PFSK-1 (cell line): Measurements from ENCODE around the gene NAALADL2.

Source experiments
- FOXP2 ChIP-seq: optimal IDR thresholded peaks from 2 replicates; pipeline ENCODE3; 2011; ENCODE audit warnings: borderline replicate concordance, control low read depth, inconsistent platforms; ENCODE audit not compliant: insufficient read depth; ENCODE audit errors: extremely low read length, extremely low read depth
- POLR2AphosphoS5 ChIP-seq: IDR thresholded peaks from 2 replicates; pipeline ENCODE4 v1.6.1; 2012; ENCODE audit warnings: low read depth, mild to moderate bottlenecking, control low read depth, low read length, moderate library complexity
- REST ChIP-seq, 2 experiments: IDR thresholded peaks; 2 replicates each; pipeline versions ENCODE4 v1.6.1 to v1.8.0; 2011 to 2012; ENCODE audit warnings: low read depth in 2 of 2, low read length in 2 of 2, control low read depth in 1 of 2, inconsistent platforms in 1 of 2, mild to moderate bottlenecking in 1 of 2, moderate library complexity in 1 of 2; ENCODE audit not compliant: insufficient read depth in 1 of 2
- SIN3A ChIP-seq: IDR thresholded peaks from 2 replicates; pipeline ENCODE4 v1.6.1; 2012; ENCODE audit warnings: mild to moderate bottlenecking, low read length, moderate library complexity, borderline replicate concordance; ENCODE audit not compliant: insufficient read depth
- TAF1 ChIP-seq: IDR thresholded peaks from 2 replicates; pipeline ENCODE4 v1.6.1; 2012; ENCODE audit warnings: low read length, control low read depth, borderline replicate concordance; ENCODE audit not compliant: insufficient read depth

The NAALADL2 gene

GRCh38 chr3:175453361-175453760, 594.2 kb downstream of the NAALADL2 start:
- no peak for TF ChIP-seq REST (IDR thresholded peaks at IDR 0.05; ENCODE audit: insufficient read depth in 1 of 2, low read depth in 2 of 2, low read length in 2 of 2)
- TF ChIP-seq TAF1: no peak
- no peak for TF ChIP-seq POLR2AphosphoS5
- TF ChIP-seq FOXP2: no peak
- TF ChIP-seq SIN3A: no peak

- TF ChIP-seq FOXP2: no peak
- TF ChIP-seq TAF1: no peak
- no peak for TF ChIP-seq SIN3A
- no peak for TF ChIP-seq REST (IDR thresholded peaks at IDR 0.05; ENCODE audit: insufficient read depth in 1 of 2, low read depth in 2 of 2, low read length in 2 of 2)
- no peak for TF ChIP-seq POLR2AphosphoS5
Observed at GRCh38 chr3:175456466-175456865, 597.3 kb downstream of the NAALADL2 start.

GRCh38 chr3:175457301-175457700, 598.2 kb downstream of the NAALADL2 start:
- TF ChIP-seq TAF1 (no peak), REST (IDR thresholded peaks at IDR 0.05; ENCODE audit: insufficient read depth in 1 of 2, low read depth in 2 of 2, low read length in 2 of 2) (no peak), SIN3A (no peak), POLR2AphosphoS5 (no peak), FOXP2 (no peak)

- no peak for TF ChIP-seq REST (IDR thresholded peaks at IDR 0.05; ENCODE audit: insufficient read depth in 1 of 2, low read depth in 2 of 2, low read length in 2 of 2)
- no peak for TF ChIP-seq POLR2AphosphoS5
- TF ChIP-seq SIN3A: no peak
- TF ChIP-seq TAF1: no peak
- no peak for TF ChIP-seq FOXP2
Observed at GRCh38 chr3:175464362-175464761, 605.2 kb downstream of the NAALADL2 start.

- no peak for TF ChIP-seq TAF1
- TF ChIP-seq REST (IDR thresholded peaks at IDR 0.05; ENCODE audit: insufficient read depth in 1 of 2, low read depth in 2 of 2, low read length in 2 of 2): no peak
- no peak for TF ChIP-seq POLR2AphosphoS5
Observed at GRCh38 chr3:175469124-175469523, 610.0 kb downstream of the NAALADL2 start.
